DMS79 (cell line): ENCODE data around the gene CDH4.

Experiments
- DNase-seq: peaks from one replicate; lab custom pipeline; 2025; lab: John Stamatoyannopoulos, UW

The CDH4 gene

DNA sequence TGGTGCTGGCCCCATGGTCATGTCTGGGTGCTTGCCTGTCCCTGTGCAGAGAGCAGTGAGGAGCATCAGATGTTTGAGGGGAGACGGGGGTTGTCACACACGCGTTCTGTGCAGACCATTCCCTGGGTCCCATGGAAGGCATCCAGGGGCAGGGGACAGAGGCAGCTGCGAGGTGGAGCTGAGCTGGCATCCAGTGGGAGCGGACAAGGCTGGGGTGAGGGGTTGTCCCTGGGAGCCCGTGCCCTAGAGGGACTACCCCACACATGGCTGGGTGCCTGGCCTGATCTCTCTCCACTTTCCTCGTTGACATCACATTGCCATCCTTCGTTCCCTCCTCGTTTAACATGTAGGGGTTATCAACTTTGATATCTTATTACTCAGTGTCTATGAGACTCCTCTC, 331.3 kb downstream of the CDH4 start:
- DNase-seq, result no peak

DNA sequence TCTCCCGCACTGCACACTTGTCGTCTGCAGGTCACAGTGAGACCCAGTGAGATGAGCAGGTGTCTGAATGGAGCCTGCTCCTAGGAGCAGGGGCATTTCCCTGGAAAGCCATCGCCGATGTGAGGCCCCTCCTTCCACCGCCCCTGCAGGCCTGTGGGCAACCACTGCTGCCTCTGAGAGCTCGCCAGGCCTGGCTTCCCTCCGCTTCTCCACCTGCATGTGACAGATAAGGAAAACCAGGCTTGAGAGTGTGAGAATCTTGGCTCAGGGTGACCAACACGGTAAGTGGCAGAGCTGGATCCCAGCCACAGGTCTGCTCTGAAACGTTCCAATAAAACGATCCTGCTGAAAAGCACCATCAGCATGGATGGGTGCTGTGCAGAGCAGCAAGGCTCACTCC, 332.8 kb downstream of the CDH4 start:
- DNase-seq, result peak; percentile 62

DNA sequence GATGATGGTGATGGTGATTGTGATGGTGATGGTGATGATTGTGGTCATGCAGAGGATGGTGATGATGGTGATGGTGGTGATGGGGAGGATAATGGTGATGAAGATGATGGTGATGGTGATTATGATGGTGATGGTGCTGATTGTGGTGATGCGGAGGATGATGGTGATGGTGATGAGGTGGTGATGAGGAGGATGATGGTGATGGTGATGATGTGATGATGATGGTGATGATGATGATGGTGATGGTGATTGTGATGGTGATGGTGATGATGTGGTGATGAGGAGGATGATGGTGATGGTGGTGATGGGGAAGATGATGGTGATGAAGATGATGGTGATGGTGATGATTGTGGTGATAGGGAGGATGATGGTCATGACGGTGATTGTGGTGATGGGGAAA, 333.7 kb downstream of the CDH4 start:
- DNase-seq, result no peak

DNA sequence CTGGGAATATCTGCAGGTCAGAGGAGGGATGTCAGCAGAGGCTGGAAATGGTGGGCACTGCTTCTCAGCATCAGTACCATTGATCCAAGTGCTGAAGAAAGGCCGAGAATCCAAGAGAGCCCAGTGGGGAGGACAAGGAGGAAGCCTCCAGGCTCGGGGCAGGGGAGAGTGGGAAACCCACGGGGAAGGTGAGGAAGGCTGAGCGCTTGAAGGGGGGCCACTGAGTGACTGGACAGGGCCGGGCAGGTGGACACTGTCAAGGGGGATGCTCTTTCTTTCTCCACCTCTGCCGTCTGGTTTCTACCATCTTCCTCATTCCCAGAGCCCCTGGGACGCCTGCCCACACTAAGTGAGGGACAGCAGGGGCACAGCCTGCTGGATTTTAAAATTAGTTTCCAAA, 335.0 kb downstream of the CDH4 start:
- DNase-seq, result no peak

DNA sequence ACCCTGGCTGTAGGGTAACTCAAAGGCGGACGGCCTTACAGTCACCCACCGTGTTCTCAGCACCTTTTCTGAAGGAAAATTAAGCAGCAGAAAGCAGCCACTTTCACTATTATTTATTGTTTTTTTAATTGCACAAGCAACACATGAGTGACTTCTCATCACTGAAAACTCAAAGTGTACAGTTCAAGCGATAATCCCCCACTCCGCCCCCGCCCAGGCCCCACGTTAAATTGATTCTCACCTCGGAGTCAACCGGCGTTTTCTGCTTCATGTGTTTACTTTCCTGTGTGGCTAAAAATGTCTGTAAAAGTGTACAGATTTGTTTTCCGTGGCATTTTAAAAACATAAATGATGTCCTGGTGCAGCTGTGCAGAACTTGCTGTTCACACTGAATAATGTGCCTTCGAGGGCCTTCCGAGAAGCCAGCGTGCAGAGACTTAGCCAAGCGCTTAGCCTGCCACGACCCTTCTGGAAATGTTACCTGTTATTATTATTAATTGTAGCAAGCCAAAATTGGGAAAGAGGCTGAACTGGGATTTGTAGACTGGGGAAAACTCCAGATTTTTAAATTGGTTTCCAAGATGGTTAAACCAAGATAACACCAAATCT, 335.7 kb downstream of the CDH4 start:
- no peak for DNase-seq

DNA sequence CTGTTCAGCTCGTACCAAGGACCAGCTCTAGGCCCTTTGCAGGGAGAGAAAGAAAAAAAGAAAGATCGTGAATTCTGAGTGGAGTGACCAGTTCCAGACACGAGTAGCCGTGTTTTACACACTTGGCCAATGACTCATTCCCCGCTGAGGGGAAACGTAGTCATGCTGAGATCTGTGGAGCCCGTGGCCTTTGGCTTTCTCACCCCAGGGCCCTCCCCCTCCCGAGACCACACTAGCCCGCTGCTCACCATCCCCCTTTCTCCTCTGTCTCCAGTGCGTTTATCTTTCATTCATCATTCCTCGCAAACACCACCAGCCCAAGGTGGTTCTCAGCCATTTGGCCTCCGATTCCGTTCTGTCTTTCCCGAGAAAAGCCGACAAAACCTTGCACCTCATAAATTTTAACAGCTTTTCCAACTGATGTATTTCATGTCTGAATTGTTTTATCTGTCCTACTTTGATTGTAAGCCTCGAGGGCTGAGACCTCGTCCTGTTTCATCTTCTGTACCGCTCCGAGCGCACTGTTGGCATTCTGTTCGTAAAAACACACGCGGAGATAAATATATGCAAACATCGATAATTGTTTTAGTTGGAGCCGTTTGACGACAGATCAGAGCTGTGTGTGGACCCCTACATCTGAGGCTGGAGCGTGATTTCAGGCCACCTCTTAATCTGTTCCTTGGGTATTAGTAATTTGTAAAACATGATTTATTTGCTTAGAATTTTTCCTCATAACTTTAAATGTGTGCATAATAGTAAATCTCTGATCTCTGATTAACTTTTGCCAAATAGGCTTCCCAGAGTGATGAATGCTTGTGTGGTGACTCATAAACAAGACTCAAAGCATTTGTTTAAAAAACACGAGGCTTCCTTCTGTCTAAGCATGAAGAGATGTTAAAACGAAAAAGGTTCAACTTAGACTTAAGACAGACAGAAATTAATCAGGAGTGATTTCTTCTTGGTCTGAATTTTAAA, 336.6 kb downstream of the CDH4 start:
- DNase-seq, result no peak

DNA sequence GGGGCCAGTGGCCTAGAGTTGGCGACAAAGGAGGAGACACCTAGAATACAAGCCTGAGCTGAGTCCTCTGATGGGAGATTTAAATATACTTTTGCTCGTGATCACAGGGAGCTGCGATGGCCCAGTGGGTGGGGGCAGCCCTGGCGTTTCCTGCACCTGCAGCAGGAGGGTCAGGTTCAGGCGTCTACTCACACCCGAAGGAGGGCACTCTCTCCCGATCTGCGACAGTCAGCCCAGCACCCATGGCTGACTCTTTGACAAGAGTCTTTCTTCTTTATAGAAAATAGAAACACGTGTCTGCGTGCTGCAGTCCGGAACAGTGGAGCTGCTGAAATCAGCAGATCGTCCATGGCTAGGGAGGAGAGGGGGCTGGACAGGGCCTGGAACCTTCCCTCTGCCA, 338.2 kb downstream of the CDH4 start:
- DNase-seq, result no peak

DNA sequence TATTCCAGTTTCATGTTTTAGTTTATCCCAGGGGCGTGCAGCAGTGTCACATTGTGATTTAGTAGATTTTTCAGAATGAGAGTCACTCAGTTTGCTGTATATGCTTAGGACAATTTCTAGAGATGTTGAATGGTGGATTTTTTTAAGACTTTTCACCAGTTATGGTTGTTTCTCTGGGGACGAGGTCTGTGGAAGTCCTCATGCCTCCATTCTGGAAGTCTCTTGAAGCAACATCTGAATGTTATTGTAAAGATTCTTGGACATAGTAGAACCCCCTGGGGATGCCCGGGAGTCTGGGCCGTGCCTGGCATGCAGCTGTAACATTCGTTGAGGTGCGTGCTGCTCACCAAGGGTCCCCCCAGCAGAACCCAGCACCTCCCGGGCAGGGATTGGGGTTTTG, 341.5 kb downstream of the CDH4 start:
- no peak for DNase-seq

DNA sequence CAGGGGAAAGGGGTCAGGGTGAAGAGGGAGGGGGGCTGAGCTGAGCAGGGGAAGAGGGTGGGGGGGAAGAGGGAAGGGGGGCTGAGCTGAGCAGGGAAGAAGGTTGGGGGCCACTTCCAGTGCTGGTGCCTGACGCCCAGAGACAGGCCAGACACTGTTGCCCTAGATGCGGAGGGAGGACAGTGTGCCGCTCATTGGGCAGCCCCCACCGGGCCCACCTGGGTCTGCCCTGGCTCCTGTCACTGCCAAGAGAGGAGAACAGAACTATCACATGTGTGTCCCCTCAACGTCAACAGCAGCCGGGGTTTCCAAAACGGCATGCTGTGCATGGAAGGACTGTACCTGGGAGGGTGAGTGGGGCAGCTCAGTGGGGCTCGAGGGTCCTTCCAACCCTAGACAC, 342.1 kb downstream of the CDH4 start:
- DNase-seq, result no peak

DNA sequence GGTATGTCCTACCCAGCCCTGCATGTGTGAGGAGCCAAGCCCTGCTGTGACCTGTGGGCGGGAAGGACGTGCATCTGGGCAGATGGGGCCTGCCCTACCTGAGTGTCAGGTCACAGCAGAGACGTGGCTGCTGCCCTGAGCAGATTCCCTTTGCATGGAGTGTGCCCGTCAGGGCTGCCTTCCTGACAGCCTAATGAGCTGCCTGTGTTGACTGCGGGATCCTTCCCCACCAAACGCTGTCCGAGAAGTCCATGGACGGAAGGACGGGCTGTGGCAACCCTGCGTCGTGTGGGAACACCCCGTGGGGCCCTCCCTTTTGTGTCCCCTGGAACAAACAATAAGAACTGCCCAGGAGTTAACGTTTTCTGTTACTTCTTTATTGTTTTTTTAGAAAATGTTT, 343.2 kb downstream of the CDH4 start:
- DNase-seq, result no peak

DNA sequence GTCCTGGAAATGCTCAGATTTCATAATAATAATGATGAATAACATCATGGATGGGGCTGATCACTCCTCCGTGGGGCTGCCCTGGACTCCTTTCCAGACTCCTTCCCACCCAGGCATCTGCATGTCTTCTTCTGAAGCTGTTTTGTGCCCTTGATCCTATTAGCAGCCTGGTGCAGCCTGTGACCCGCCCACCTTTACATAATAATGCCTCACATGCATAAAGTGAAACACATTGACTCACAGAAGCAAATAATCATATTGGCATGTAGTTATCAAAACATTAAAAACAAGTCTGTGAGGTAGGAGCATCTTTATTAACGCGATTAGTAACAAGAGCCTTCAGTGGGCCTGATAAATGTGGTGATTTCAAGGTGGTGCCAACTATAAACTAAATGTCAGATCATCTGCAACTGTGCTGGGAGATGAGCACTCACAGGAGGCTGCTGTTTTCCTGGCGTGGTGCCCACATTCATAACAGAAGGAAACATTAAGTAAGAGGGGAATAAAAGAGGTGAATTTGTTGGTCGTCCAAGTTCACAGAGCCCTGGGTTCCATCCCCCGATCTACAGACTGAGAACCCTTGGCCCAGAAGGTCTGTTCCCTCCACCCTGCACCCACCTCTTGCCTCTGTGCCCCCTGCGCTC, 344.7 kb downstream of the CDH4 start:
- no peak for DNase-seq

DNA sequence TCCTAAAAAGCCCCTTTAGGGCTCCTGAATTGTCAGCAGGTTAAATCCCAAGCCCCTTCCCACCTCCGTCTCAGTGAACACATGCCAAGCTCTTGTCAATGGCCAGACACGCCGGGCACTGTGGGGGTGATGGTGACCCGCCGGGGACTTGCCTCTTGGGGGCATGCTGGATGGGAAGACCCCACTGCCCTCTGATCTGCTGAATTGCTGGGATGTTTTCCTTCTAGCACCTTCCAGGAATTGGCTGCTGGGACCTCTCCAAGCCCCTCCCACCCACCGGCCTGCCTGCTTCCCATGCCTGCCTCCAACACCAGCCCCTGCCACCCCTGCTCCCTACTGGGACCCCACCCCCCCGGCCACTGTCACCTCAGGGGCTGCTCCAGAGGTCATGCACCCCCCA, 345.9 kb downstream of the CDH4 start:
- no peak for DNase-seq

DNA sequence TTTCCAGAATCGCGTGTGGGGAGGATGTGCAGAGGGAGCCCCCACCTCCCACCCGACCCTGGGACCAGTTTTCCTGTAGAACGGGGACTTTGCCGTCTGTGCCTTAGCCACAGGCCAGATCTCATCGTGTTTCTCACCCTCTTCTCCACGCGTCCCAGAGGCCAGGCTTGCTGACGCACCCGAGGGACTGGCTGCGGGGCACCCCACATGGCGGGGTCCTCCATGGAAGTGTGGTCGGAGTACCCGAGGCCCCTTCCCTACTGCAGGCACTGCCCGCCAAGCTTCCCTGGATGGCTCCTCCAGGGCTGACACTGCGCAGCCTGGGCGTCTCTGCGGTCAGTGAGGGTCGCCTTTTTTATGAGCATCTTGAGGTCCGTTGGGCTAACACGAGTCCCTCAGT, 346.5 kb downstream of the CDH4 start:
- DNase-seq, result no peak

DNA sequence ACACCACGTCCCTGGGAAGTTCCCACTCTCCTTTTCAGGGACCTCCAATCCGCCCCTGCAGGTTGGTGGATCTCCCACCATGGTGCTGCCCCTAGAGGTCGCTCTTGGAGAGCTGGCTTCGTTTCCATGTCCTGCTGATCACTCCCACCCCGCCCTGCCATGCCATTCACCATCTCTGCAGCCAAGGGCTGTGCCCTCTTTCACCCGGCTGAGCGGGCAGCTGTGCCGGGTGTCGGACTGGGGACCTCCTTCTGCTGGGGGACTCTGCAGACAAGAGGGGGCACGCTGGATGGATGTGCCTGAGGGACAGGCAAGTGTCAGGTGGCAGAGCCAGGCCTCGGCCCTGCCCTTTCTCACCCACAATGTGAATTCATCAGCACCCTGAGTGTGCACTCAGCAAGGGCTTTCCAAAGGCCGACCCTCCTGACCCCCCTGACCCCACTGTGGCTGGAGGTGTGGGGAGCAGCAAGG, 347.0 kb downstream of the CDH4 start:
- DNase-seq, result no peak

DNA sequence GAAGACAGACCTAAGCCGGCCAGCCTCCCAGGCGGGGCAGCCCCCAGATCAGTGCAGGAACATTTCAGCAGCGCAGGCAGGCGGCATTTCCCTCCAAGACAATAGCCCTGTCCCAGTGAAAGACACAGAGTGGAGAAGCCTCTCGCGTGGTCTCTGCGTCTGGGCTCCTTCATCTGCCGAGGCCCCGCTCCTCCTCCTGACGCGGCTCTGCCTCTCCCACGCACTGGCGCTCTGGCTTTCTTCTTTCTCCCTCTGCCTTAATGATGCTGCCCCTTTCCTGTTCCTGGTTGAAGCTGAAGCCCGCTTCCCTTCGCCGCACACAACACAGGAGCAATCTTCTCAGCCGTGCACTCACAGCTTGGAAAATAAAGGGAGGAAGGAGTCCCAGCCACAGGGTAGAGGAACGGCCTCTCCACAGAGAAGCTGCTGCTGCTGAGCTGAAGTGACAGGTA, 347.5 kb downstream of the CDH4 start:
- no peak for DNase-seq

DNA sequence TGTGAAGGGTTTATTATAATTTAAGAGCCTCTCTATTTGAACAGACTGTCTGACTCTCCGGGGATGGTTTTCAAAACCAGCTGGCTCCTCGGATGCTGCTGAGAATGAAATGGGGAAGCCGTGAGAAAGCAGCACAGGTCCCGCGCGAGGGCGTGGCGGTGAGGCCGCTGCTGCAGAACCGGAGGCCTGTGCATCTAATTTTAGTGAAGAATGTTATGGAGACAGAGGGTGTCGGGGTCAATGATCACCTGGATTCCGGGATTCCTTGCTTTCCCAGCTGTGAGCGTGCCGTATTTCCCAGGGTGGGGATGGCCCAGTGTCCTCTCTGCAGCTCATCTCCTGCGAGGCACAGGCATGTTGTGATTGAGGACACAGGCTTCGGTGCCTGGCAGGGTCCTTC, 348.0 kb downstream of the CDH4 start:
- no peak for DNase-seq

DNA sequence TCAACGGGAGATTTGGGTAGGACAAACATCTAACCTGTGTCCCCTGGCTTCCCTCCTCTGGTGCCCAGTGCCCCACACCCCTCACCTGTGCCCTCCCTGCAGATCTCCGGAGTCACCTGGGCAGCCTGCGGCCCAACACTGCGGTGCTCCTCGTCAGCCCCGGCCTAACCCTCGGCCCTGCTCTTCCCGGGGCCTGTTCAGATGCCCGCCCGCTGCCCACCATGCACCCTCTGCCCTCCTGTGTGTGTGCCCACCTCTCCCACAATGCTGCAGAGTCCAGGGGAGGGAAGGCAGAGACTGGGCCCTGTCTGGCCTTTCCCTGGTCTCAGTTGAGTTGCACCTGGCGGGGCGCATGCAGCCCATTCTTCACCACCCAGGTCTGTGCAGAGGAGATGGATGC, 349.3 kb downstream of the CDH4 start:
- DNase-seq, result no peak

DNA sequence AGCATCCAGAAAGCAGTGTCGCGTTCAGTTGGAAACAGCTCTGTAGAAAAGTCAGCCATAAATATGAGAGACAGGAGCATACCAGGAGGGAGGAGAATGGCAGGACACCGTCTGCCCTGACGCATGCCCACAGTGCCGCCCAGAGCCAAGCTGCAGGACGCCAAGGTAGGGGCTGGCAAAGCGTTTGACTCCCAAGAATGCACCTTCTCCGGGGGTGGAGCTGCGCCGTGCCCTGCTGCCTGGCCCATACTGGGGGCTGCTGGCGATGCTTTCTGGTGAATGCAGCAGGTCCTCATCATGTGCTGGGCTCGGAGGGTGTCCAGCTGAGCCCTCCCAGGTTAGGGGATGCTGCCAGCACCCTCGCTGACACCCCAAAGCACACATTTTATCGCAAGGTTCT, 349.8 kb downstream of the CDH4 start:
- no peak for DNase-seq

DNA sequence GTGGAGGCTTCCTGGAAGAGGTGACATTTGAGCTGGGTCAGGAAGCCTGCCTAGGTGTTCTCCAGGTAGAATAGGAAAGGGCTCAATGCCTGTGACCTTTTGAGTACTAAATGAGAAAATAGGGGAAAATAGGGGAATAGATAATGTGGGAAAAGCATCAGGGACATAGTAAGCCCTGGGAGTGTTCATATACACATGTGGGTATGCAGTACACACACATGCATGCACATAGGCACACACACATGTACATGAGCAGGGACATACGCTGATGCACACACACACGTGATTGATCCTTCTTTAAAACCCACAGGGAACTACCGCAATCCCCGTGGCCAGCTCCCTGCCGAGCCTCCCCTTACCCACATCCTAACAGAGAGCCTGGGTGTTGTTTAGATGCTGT, 351.7 kb downstream of the CDH4 start:
- DNase-seq, result no peak

DNA sequence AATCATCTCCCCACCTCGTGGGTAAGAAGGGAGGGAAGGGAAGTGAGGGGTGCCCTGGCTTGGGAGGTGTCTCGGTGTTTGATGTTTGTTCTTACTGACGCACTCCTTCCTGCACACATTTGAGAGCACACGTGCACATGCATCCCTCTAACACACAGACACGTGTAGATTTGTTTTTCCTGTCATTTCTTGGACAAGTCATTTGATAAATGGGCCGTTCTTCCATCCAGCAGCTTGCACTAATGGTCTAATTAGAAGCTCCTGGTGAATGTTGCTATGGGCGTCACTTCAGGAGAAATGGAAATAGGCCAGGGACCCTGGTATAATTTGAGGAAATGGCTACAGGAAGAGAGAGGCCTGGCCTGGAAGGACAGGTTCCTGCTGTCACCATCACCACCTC, 352.5 kb downstream of the CDH4 start:
- DNase-seq, result no peak

DNA sequence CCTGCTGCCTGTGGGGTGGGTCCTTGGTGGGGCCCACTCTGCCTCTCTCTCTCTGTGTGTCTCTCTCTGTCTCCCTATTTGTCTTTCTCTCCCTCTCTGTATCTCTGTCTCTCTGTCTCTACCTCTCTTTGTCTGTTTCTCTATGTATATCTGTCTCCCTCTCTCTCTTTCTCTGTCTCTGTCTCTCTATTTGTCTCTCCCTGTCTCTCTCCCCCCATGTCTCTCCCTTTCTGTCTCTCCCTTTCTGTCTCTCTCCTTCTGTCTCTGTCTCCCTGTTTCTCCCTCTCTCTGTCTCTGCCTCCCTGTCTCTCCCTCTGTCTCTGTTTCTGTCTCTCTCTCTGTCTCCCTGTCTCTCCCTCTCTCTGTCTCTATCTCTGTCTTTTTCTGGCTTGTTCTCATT, 353.2 kb downstream of the CDH4 start:
- DNase-seq, result no peak

DNA sequence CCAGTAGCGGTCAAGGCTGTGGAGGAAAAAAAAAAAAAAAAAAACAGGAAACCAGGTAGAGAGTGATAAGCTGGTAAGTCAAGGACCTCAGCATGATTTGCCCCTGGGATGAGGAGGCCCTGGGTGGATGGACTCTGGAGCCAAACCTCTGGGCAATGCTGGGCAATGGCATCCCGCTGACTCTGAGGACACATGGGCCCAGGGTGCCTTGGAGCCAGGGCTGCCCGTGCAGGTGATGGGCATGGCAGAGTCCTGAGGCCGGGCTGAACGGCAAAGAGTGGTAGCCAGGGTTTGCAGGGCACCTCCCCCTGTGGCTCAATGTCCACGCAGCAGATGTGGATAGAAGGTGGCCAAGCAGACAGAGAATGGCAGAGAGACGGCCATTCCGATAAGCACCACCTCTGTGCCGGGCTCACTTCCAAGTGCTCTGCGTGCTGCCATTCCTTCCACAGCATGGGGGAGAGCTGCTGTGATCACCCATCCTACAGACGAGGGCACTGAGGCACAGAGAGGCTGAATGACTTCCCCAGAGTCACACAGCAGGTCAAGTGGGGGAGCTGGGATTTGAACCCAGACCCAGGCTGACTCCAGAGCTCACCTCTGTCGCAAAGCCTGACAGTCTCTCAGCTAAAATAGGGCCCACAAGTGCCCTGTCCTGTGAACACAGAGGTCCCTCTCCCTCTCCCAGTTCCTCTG, 353.9 kb downstream of the CDH4 start:
- DNase-seq, result no peak
